GM13977 (cell line): Measurements from ENCODE around the gene CCDC33.

Experiments used
- DNase-seq: peaks from one replicate; pipeline ENCODE4 v3.0.0; 2012; ENCODE audit warnings: low spot score
- in situ Hi-C: fragments of 300-500 bp; cut with MboI; formaldehyde crosslinking; loops from one replicate; pipeline ENCODE4 v1.12.0; 2022; ENCODE audit warnings: low sequenced_read_pairs, low pct_unique_long_range_greater_than_20kb, mixed read lengths, inconsistent platforms; ENCODE audit not compliant: unreplicated experiment
- TF ChIP-seq, protein P1 (sequence below): IDR thresholded peaks from 2 replicates; pipeline ENCODE4 v1.5.1; 2012; ENCODE audit warnings: mild to moderate bottlenecking, control low read depth; ENCODE audit not compliant: insufficient read depth; ENCODE audit errors: extremely low read depth, missing control alignments

CCDC33 gene

GRCh38 chr15:74385733-74386132 is 149.6 kb downstream of the CCDC33 start:
- in situ Hi-C loops = no loop called here
- TF ChIP-seq, protein P1, sequence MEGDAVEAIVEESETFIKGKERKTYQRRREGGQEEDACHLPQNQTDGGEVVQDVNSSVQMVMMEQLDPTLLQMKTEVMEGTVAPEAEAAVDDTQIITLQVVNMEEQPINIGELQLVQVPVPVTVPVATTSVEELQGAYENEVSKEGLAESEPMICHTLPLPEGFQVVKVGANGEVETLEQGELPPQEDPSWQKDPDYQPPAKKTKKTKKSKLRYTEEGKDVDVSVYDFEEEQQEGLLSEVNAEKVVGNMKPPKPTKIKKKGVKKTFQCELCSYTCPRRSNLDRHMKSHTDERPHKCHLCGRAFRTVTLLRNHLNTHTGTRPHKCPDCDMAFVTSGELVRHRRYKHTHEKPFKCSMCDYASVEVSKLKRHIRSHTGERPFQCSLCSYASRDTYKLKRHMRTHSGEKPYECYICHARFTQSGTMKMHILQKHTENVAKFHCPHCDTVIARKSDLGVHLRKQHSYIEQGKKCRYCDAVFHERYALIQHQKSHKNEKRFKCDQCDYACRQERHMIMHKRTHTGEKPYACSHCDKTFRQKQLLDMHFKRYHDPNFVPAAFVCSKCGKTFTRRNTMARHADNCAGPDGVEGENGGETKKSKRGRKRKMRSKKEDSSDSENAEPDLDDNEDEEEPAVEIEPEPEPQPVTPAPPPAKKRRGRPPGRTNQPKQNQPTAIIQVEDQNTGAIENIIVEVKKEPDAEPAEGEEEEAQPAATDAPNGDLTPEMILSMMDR = no peak
- DNase-seq = no peak
